Fibroblast of lung (primary cell): ENCODE results near the gene C1orf198. TPM values are rescaled to one million over a fixed set of nuclear protein-coding genes. Genes with fewer than 3 reads are reported as not detected.

ENCODE experiments used
- DNase-seq, 2 donors: peaks; one replicate each; pipeline versions ENCODE4 v3.0.0 to v3.0.0-alpha.2; 2010; ENCODE audit warnings: low read depth in 2 of 2
- H2AFZ ChIP-seq: 2 replicates; pipeline ENCODE4 v1.5.1; 2012; ENCODE audit warnings: low read length, control low read depth, inconsistent platforms
- H3K27ac ChIP-seq: 2 replicates; pipeline ENCODE4 v1.5.1; 2011; ENCODE audit warnings: low read length, control low read depth; ENCODE audit not compliant: insufficient read depth
- H3K27me3 ChIP-seq: 2 replicates; pipeline ENCODE4 v1.5.1; 2011; ENCODE audit warnings: mild to moderate bottlenecking, low read length; ENCODE audit not compliant: control insufficient read depth, insufficient read depth
- H3K36me3 ChIP-seq: 2 replicates; pipeline ENCODE4 v1.5.1; 2011; ENCODE audit warnings: low read length; ENCODE audit not compliant: control insufficient read depth, insufficient read depth
- H3K4me1 ChIP-seq: 2 replicates; pipeline ENCODE4 v1.5.1; 2011; ENCODE audit warnings: low read length; ENCODE audit not compliant: control insufficient read depth, insufficient read depth; ENCODE audit errors: extremely low read depth
- H3K4me2 ChIP-seq: 2 replicates; pipeline ENCODE4 v1.5.1; 2011; ENCODE audit warnings: low read length, control low read depth; ENCODE audit not compliant: insufficient read depth; ENCODE audit errors: extremely low read depth
- H3K4me3 ChIP-seq, 4 experiments: fragments of 200-600 bp in 1 of 4; sonication (generic) in 1 of 4; replicated peaks in 1 of 4; 2 replicates each; pipeline ENCODE4 v1.5.1; 2011 to 2016; ENCODE audit warnings: low read length in 4 of 4, low read depth in 3 of 4, mild to moderate bottlenecking in 3 of 4, control low read depth in 2 of 4, inconsistent platforms in 1 of 4, mixed read lengths in 1 of 4; ENCODE audit not compliant: insufficient read depth in 1 of 4; ENCODE audit errors: control extremely low read depth in 1 of 4
- H3K79me2 ChIP-seq: 2 replicates; pipeline ENCODE4 v1.5.1; 2012; ENCODE audit warnings: mild to moderate bottlenecking, low read length, inconsistent platforms; ENCODE audit not compliant: control insufficient read depth, insufficient read depth
- H3K9ac ChIP-seq: 2 replicates; pipeline ENCODE4 v1.5.1; 2011; ENCODE audit warnings: mild to moderate bottlenecking, low read length, control low read depth; ENCODE audit not compliant: insufficient read depth
- H3K9me3 ChIP-seq: 2 replicates; pipeline ENCODE4 v1.5.1; 2012; ENCODE audit warnings: low read depth, low read length; ENCODE audit not compliant: control insufficient read depth, insufficient read depth
- H4K20me1 ChIP-seq: 2 replicates; pipeline ENCODE4 v1.5.1; 2011; ENCODE audit warnings: low read length; ENCODE audit not compliant: control insufficient read depth, insufficient read depth; ENCODE audit errors: extremely low read depth
- EZH2 ChIP-seq: IDR thresholded peaks from 2 replicates; pipeline ENCODE4 v1.5.1; 2012; ENCODE audit warnings: low read length, control low read depth, mild to moderate bottlenecking; ENCODE audit errors: missing control alignments
- polyA plus RNA-seq, 2 donors: library from polyadenylated mRNA; depleted of rRNA in 1 of 2; stranded (reverse) in 1 of 2; unstranded in 1 of 2; fragments of >200 nt; gene quantifications; 2 replicates each; pipeline ENCODE4 v1.2.1, GENCODE V29; 2011 to 2012; ENCODE audit warnings: missing spikeins in 1 of 2
- total RNA-seq: library from RNA; depleted of rRNA; stranded (reverse); fragments of >200 nt; gene quantifications from 2 replicates; pipeline ENCODE4 v1.2.1, GENCODE V29; 2014
- TF ChIP-seq, protein P1 (sequence below), 2 donors: IDR thresholded peaks in 1 of 2; conservative IDR thresholded peaks in 1 of 2; 1 replicate in 1 of 2; 2 replicates in 1 of 2; pipeline ENCODE4 v1.5.1; 2011 to 2012; ENCODE audit warnings: low read length in 2 of 2, control low read depth in 1 of 2, inconsistent platforms in 1 of 2, low read depth in 1 of 2, mild to moderate bottlenecking in 1 of 2

C1orf198 gene
- total and polyA plus RNA-seq, 2 donors (not counting 1 experiment from before 2014, with no cell fraction given), result 57.8 to 215 TPM

DNA sequence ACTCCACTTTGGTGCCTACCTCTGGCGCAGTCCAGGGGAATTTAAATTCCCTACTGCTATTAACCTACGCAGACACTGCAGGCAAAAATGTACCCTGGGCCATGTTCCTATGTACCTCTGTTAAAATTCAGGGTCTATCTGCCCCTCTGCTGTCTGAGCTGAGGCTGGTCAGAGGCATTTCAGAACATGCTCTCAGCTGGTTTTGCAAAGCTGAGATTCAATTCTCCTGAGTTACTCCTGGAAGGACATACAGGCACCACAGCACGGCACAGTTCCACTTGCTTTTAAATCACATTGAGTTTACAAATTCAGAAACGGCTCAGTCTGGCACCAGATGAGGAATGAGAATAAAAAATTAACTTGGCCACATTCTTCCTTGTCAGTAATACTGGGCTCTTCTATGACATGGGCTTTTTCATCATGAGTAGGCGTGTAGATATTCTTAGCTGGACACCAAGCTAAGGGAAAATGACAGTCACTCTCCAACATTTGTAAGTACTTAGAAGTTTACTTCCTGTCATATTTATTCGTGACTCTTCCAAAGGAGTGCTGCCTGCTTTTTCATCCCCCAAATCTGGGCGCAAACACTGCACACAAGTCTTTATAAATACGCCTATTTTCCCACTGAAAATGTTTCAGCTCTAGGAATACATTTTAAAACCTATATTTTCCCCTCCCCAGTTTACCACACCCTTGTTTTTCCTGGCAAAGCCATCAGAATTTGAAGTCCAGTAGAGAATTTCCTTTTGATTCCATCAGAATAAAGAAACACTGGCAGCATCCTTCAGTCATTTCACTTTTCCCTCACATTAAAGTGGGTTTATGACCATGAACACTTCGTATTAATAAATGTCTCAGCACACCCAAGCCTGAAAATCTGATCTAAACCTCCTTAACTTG lies 1.9 kb downstream of the C1orf198 start:
- H3K27me3 ChIP-seq, result no peaks in the 10 kb centered on the region
- TF ChIP-seq, protein P1, sequence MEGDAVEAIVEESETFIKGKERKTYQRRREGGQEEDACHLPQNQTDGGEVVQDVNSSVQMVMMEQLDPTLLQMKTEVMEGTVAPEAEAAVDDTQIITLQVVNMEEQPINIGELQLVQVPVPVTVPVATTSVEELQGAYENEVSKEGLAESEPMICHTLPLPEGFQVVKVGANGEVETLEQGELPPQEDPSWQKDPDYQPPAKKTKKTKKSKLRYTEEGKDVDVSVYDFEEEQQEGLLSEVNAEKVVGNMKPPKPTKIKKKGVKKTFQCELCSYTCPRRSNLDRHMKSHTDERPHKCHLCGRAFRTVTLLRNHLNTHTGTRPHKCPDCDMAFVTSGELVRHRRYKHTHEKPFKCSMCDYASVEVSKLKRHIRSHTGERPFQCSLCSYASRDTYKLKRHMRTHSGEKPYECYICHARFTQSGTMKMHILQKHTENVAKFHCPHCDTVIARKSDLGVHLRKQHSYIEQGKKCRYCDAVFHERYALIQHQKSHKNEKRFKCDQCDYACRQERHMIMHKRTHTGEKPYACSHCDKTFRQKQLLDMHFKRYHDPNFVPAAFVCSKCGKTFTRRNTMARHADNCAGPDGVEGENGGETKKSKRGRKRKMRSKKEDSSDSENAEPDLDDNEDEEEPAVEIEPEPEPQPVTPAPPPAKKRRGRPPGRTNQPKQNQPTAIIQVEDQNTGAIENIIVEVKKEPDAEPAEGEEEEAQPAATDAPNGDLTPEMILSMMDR (conservative IDR thresholded peaks at IDR 0.05 in 1 of 2, IDR thresholded peaks at IDR 0.05 in 1 of 2; ENCODE audit: low read depth in 1 of 2, low read length in 2 of 2), result no peak
- TF ChIP-seq EZH2, result no peak
- H3K36me3 ChIP-seq, result peaks cover 7% of the 10 kb centered on the region
- H2AFZ ChIP-seq, result no peak overlapping the region
- peak overlapping the region; percentile 93 for H3K4me2 ChIP-seq
- H3K9ac ChIP-seq, result peak overlapping the region; percentile 87
- H3K27ac ChIP-seq, result peak overlapping the region; percentile 78
- no peaks in the 10 kb centered on the region for H3K9me3 ChIP-seq
- peaks cover 29% of the 10 kb centered on the region for H3K4me1 ChIP-seq
- no peaks in the 10 kb centered on the region for H4K20me1 ChIP-seq
- peaks cover 56% of the 10 kb centered on the region for H3K79me2 ChIP-seq
- H3K4me3 ChIP-seq, result peak overlapping the region; percentile 81 to 90 (median 86)
- DNase-seq, result peak; percentile 23 to 76

DNA sequence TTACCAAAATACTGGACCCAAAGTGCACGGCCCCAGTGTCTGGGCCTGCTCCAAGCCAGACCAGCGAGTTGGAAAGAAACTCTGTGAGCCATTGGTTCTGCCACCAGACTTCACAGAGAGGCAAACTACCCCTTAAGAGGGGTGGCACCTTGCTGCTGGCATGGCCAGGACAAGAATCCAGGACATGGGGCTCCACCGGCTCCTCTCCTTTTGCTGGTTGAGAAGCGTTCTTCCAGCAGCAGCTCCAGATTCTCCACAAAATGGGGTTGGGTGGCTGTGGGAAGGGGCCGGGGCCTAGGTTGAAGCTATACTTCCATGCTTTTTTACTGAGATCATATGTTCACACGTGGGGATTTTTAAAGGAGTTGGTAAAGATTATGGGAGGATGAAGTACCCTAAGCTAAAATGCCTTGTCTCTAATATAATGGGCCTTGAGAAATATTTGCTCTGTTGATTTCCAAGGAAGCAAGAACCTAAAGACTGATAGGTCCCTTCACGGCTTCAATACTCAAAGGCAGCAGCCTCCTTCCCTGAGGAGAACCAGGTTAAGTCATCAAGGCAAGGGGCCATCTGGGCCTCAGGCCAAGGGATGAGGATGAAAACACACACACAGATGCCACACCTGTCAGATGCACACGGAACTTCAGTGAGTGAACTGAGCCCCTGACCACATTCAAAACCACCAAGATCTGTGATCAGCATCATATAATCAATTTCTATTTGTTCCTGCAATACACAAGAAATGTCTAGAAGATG lies 3.1 kb downstream of the C1orf198 start:
- DNase-seq, result no peak
- H4K20me1 ChIP-seq, result no peaks in the 10 kb centered on the region
- no peak overlapping the region for H3K9ac ChIP-seq
- peaks cover 67% of the 10 kb centered on the region for H3K79me2 ChIP-seq
- H2AFZ ChIP-seq, result no peak overlapping the region
- H3K27ac ChIP-seq, result no peak overlapping the region
- peaks cover 7% of the 10 kb centered on the region for H3K36me3 ChIP-seq
- no peaks in the 10 kb centered on the region for H3K9me3 ChIP-seq
- peak overlapping the region in 2 of 4 experiments; percentile 86 to 90 for H3K4me3 ChIP-seq
- TF ChIP-seq, protein P1 (conservative IDR thresholded peaks at IDR 0.05 in 1 of 2, IDR thresholded peaks at IDR 0.05 in 1 of 2; ENCODE audit: low read depth in 1 of 2, low read length in 2 of 2), result no peak
- no peak for TF ChIP-seq EZH2
- H3K27me3 ChIP-seq, result no peaks in the 10 kb centered on the region
- H3K4me1 ChIP-seq, result peaks cover 30% of the 10 kb centered on the region
- H3K4me2 ChIP-seq, result peak overlapping the region; percentile 93

DNA sequence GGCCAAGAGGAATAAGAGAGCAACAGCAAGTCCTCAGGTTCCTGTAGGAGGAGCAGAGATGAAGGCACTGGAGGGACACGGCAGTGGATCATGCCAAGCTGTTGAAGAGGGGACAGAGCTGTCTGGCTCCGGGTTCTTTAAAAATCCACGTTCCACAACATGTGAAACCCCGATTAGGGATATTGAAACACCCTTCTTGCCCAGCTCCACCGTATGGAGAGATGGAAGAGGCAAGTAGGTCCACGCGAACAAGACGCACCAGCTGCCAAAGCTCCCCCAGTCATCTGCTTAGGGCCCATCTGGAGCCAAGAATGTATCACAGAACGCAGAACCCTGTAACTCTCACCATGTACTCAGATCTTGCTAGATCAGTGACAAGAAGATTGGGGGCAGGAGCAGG lies 3.9 kb downstream of the C1orf198 start:
- H3K4me3 ChIP-seq, result peak overlapping the region in 1 of 4 experiments; percentile 90
- peaks cover 71% of the 10 kb centered on the region for H3K79me2 ChIP-seq
- H3K36me3 ChIP-seq, result peaks cover 7% of the 10 kb centered on the region
- H3K4me2 ChIP-seq, result peak overlapping the region; percentile 61
- H3K9ac ChIP-seq, result no peak overlapping the region
- H3K27me3 ChIP-seq, result no peaks in the 10 kb centered on the region
- peaks cover 28% of the 10 kb centered on the region for H3K4me1 ChIP-seq
- H2AFZ ChIP-seq, result no peak overlapping the region
- no peak overlapping the region for H3K27ac ChIP-seq
- TF ChIP-seq, protein P1 (conservative IDR thresholded peaks at IDR 0.05 in 1 of 2, IDR thresholded peaks at IDR 0.05 in 1 of 2; ENCODE audit: low read depth in 1 of 2, low read length in 2 of 2), result no peak
- TF ChIP-seq EZH2, result no peak
- H4K20me1 ChIP-seq, result no peaks in the 10 kb centered on the region
- DNase-seq, result no peak
- no peaks in the 10 kb centered on the region for H3K9me3 ChIP-seq
